HCT116 (cell line): Measurements from ENCODE around the gene OTOGL. TPM values are rescaled to one million over a fixed set of nuclear protein-coding genes. Genes with fewer than 3 reads are reported as not detected.

ENCODE experiments used
- ATAC-seq: fragments of 200-7000 bp; cut with Tn5 transposase; 2 replicates; pipeline ENCODE4 v1.9.1; 2020; ENCODE audit warnings: mild to moderate bottlenecking, moderate library complexity
- BruUV-seq: library from RNA; stranded (reverse); fragments of 400-500 nt; replicated peaks from 2 replicates; lab custom pipeline; 2021; lab: Mats Ljungman, UMichigan
- CTCF ChIA-PET: fragments of 300-600 bp; sonication (Branson Sonifier 250); formaldehyde crosslinking; loops from one replicate; lab custom pipeline; 2021; ENCODE audit warnings: antibody characterized with exemption; lab: Charles Lee
- POLR2A ChIA-PET: fragments of 300-600, 350-600 bp; sonication (Branson Sonifier 250); formaldehyde crosslinking; loops from one replicate; lab custom pipeline; 2021; ENCODE audit warnings: antibody characterized with exemption; lab: Charles Lee
- RAD21 ChIA-PET, 2 experiments: fragments of 300-600 bp; sonication (Branson Sonifier 250); formaldehyde crosslinking; loops; one replicate each; lab custom pipeline; 2023; ENCODE audit warnings: low total read pairs in 2 of 2; ENCODE audit not compliant: uncharacterized antibody in 2 of 2, unreplicated experiment in 2 of 2, low non-redundant PET in 1 of 2; lab: Charles Lee
- DNase-seq: peaks from one replicate; pipeline ENCODE4 v3.0.0-alpha.2; 2010; ENCODE audit warnings: low read depth, low spot score
- H2AFZ ChIP-seq: fragments of 200-600 bp; shearing (Covaris generic), sonication (generic); 2 replicates; pipeline ENCODE4 v1.6.1; 2017; ENCODE audit warnings: low read depth, mixed run types, mixed read lengths, antibody characterized with exemption, low read length; ENCODE audit not compliant: poor library complexity, severe bottlenecking
- H3K27ac ChIP-seq: 2 replicates; pipeline ENCODE4 v1.5.1; 2012; ENCODE audit warnings: low read depth, low read length
- H3K27me3 ChIP-seq: fragments of 200-600 bp; sonication (generic); 2 replicates; pipeline ENCODE4 v1.6.1; 2016; ENCODE audit warnings: mixed run types, low read length, mixed read lengths; ENCODE audit not compliant: insufficient read depth
- H3K36me3 ChIP-seq, 2 experiments: fragments of 200-500 bp in 1 of 2; fragments of 200-600 bp in 1 of 2; sonication (Bioruptor generic) in 1 of 2; sonication (generic) in 1 of 2; 2 replicates each; pipeline versions ENCODE4 v1.5.1 to v1.6.1; 2014 to 2016; ENCODE audit warnings: low read length in 2 of 2, inconsistent platforms in 1 of 2, mixed read lengths in 1 of 2, mixed run types in 1 of 2; ENCODE audit not compliant: insufficient read depth in 2 of 2, control insufficient read depth in 1 of 2
- H3K4me1 ChIP-seq, 2 experiments: fragments of 200-600 bp in 1 of 2; sonication (generic) in 1 of 2; 2 replicates each; pipeline versions ENCODE4 v1.5.1 to v1.6.1; 2012 to 2017; ENCODE audit warnings: low read length in 2 of 2, inconsistent platforms in 1 of 2, mild to moderate bottlenecking in 1 of 2, mixed read lengths in 1 of 2, mixed run types in 1 of 2, moderate library complexity in 1 of 2; ENCODE audit not compliant: insufficient read depth in 2 of 2, control insufficient read depth in 1 of 2
- H3K4me2 ChIP-seq: fragments of 200-600 bp; sonication (generic); 2 replicates; pipeline ENCODE4 v1.6.1; 2017; ENCODE audit warnings: mixed run types, low read length, mixed read lengths
- H3K4me3 ChIP-seq, 2 experiments: fragments of 200-600 bp in 1 of 2; sonication (generic) in 1 of 2; replicated peaks in 1 of 2; 2 replicates each; pipeline ENCODE4 v1.5.1; 2011 to 2016; ENCODE audit warnings: low read length in 2 of 2, control low read depth in 1 of 2, low read depth in 1 of 2, mild to moderate bottlenecking in 1 of 2, mixed read lengths in 1 of 2, mixed run types in 1 of 2
- H3K79me2 ChIP-seq: fragments of 200-600 bp; sonication (generic); 2 replicates; pipeline ENCODE4 v1.6.1; 2017; ENCODE audit warnings: mild to moderate bottlenecking, mixed run types, low read length, moderate library complexity, mixed read lengths; ENCODE audit not compliant: insufficient read depth
- H3K9ac ChIP-seq: fragments of 200-600 bp; sonication (generic); 2 replicates; pipeline ENCODE4 v1.6.1; 2016; ENCODE audit warnings: low read length, mixed read lengths
- H3K9me2 ChIP-seq: fragments of 200-600 bp; sonication (generic), shearing (Covaris generic); 2 replicates; pipeline ENCODE4 v1.6.1; 2017; ENCODE audit warnings: mixed run types, mild to moderate bottlenecking, moderate library complexity; ENCODE audit not compliant: insufficient read depth
- H3K9me3 ChIP-seq, 2 experiments: fragments of 200-500 bp in 1 of 2; fragments of 200-600 bp in 1 of 2; sonication (Bioruptor generic) in 1 of 2; sonication (generic) in 1 of 2; 2 replicates each; pipeline ENCODE4 v1.6.1; 2014 to 2017; ENCODE audit warnings: low read length in 2 of 2, mixed read lengths in 2 of 2, inconsistent platforms in 1 of 2, low read depth in 1 of 2, mild to moderate bottlenecking in 1 of 2, mixed run types in 1 of 2, moderate library complexity in 1 of 2; ENCODE audit not compliant: control insufficient read depth in 1 of 2, insufficient read depth in 1 of 2
- H4K20me1 ChIP-seq: fragments of 200-600 bp; sonication (generic), shearing (Covaris generic); 2 replicates; pipeline ENCODE4 v1.6.1; 2017; ENCODE audit warnings: mixed run types, mild to moderate bottlenecking, moderate library complexity; ENCODE audit not compliant: insufficient read depth
- EGR1 ChIP-seq: IDR thresholded peaks from 2 replicates; pipeline ENCODE4 v1.6.1; 2012; ENCODE audit warnings: low read depth
- ELF1 ChIP-seq: IDR thresholded peaks from 2 replicates; pipeline ENCODE4 v1.6.1; 2012; ENCODE audit warnings: low read depth, borderline replicate concordance
- POLR2A ChIP-seq: IDR thresholded peaks from 2 replicates; pipeline ENCODE4 v1.7.0; 2011; ENCODE audit warnings: borderline replicate concordance; ENCODE audit not compliant: insufficient read depth, insufficient read length; ENCODE audit errors: extremely low read depth
- POLR2AphosphoS5 ChIP-seq: IDR thresholded peaks from 2 replicates; pipeline ENCODE4 v1.6.1; 2011; ENCODE audit warnings: mild to moderate bottlenecking, low read depth, low read length, moderate library complexity
- TCF7L2 ChIP-seq: IDR thresholded peaks from 2 replicates; pipeline ENCODE4 v1.7.0; 2011; ENCODE audit warnings: borderline replicate concordance, inconsistent platforms; ENCODE audit not compliant: insufficient read depth, insufficient read length; ENCODE audit errors: extremely low read depth
- YY1 ChIP-seq: IDR thresholded peaks from 2 replicates; pipeline ENCODE4 v1.6.1; 2011; ENCODE audit warnings: low read length, low read depth, moderate library complexity, mild to moderate bottlenecking; ENCODE audit not compliant: insufficient replicate concordance; ENCODE audit errors: extremely low read depth
- ZFX ChIP-seq: fragments of 450-650 bp; IDR thresholded peaks from 2 replicates; pipeline ENCODE4 v1.6.1; 2017
- intact Hi-C: fragments of 100-400 bp; cut with micrococcal nuclease; formaldehyde crosslinking; loops from 2 replicates; pipeline ENCODE4 v1.10.0; 2022
- total RNA-seq: library from RNA; stranded (reverse); gene quantifications from one replicate; pipeline ENCODE4 v1.2.1, GENCODE V29; 2021; ENCODE audit not compliant: unreplicated experiment
- TF ChIP-seq, protein P1 (sequence below): IDR thresholded peaks from 2 replicates; pipeline ENCODE4 v1.6.1; 2012

The OTOGL gene
- total RNA-seq, 1 experiment from 2014 or later = not detected

DNA sequence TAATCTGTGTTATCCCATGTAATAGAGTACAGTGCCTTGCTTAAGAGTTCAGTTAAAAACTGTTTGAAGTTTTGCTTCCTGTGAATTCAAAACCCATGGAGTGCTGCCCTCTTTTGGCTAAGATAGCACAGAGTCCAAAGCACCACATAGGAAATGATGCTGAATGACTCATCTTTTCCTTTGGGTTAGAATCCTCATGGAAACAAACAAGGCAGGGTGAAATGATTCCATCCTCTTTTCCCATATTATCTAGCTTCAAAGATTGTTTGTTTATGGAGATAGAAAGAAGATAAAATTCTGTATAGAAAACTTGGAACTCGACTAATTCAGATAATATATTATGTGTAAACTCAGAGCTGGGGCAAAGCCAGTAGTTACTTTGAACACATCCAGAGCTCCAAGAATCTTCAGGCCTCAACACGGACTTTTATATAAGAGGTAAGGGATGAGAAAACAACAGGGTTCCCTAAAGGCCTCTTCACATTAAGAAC is 87.4 kb downstream of the OTOGL start (continued):
- TF ChIP-seq, protein P1, sequence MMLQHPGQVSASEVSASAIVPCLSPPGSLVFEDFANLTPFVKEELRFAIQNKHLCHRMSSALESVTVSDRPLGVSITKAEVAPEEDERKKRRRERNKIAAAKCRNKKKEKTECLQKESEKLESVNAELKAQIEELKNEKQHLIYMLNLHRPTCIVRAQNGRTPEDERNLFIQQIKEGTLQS = peak; percentile 78; the same call in 1 of the 2 replicates
- TF ChIP-seq EGR1 (peak; percentile 43; the same call in 1 of the 2 replicates), POLR2A (no peak)

DNA sequence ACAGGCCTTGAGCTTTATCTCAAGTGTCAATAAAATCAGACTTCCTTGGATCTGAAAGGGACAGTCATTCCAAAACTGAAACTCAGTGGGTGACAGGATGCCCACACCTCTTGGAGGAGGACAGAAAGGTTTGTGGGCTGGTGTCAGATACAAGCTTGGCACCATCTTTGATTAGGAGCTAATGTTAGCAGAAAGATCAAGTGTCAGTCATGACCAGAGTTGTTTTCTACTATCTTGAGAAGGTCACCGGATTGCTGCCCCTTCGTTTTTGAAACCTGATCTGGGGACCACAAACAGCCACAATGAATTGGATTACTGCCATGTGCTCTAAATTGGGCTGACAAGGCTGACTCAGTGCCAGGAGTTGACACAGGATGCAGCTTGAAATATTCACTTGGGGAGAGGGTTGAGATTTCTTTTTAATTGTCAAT is 88.3 kb downstream of the OTOGL start:
- no peaks in the 10 kb centered on the region for H3K9me3 ChIP-seq
- ChIA-PET POLR2A (interaction anchor here (1.4 kb wide), 1 partner anchor 9 kb away, joined by 3 read pairs; no protein-coding TSS in a partner anchor), RAD21 (no interaction called here), CTCF (interaction anchor here (1.0 to 1.9 kb wide), 8 partner anchors 11 to 1070 kb away, joined by 3 to 13 read pairs (median 4); partner anchors contain the start of gene PPP1R12A)
- no peaks in the 10 kb centered on the region for H4K20me1 ChIP-seq
- H3K9me2 ChIP-seq = no peaks in the 10 kb centered on the region
- H3K36me3 ChIP-seq = no peaks in the 10 kb centered on the region
- peaks cover 12 to 20% of the 10 kb centered on the region in 2 experiments; a peak in 3 of 4 replicates for H3K4me1 ChIP-seq
- intact Hi-C loops = loop anchor here (2.0 to 5.0 kb wide), 2 partner anchors 767 to 780 kb away; no protein-coding TSS in a partner anchor
- H3K9ac ChIP-seq = no peak overlapping the region
- BruUV-seq = no TSS peak
- TF ChIP-seq TCF7L2 (peak; percentile 78), ZFX (no peak)
- no peak for DNase-seq
- ATAC-seq = peak; percentile 48
- H2AFZ ChIP-seq = peak overlapping the region; percentile 29
- peak overlapping the region; percentile 11; the same call in 1 of the 2 replicates for H3K4me2 ChIP-seq
- H3K27me3 ChIP-seq = no peaks in the 10 kb centered on the region
- H3K79me2 ChIP-seq = no peaks in the 10 kb centered on the region
- no peak overlapping the region for H3K27ac ChIP-seq
- no peak overlapping the region for H3K4me3 ChIP-seq

DNA sequence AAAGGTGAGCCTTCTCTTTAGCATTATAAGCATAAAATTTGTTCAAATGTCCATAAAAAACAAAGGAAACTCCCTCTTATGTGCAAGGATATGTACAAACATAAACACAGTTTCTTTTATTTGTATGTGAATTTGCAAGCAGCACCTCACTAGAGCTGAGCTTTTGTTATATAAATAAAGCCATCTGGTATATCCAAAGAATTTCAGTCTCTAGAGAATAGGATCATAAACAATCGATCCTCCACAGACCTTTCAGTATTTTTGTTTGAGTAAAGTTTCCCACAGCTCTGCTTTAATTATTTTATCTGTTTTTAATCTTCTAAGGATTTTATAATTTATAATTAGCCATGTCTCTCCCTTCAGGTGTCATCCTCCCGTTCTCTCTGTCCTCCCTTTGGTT is 89.2 kb downstream of the OTOGL start:
- H3K27ac ChIP-seq = no peak overlapping the region
- H3K9ac ChIP-seq = no peak overlapping the region
- no peak for DNase-seq
- POLR2A ChIA-PET = no interaction called here
- no peaks in the 10 kb centered on the region for H4K20me1 ChIP-seq
- H3K36me3 ChIP-seq = no peaks in the 10 kb centered on the region
- H3K27me3 ChIP-seq = no peaks in the 10 kb centered on the region
- H3K4me3 ChIP-seq = no peak overlapping the region
- H2AFZ ChIP-seq = no peak overlapping the region
- TF ChIP-seq POLR2AphosphoS5 (no peak), ELF1 (no peak), EGR1 (no peak), TCF7L2 (no peak), YY1 (no peak)
- TF ChIP-seq, all 23 proteins: peak for 0
- Histone ChIP-seq H3K9me3 (no peaks in the 10 kb centered on the region), H3K4me1 (peaks cover 12 to 20% of the 10 kb centered on the region in 2 experiments; a peak in 3 of 4 replicates), H3K9me2 (no peaks in the 10 kb centered on the region), H3K4me2 (no peak overlapping the region), H3K79me2 (no peaks in the 10 kb centered on the region)
- CTCF ChIA-PET = interaction anchor here (1.3 to 1.9 kb wide), 2 partner anchors 81 to 1069 kb away, joined by 3 to 13 read pairs; no protein-coding TSS in a partner anchor
- intact Hi-C loops = loop anchor here (5.0 kb wide), 1 partner anchor 781 kb away; no protein-coding TSS in a partner anchor
- no TSS peak for BruUV-seq
- ATAC-seq = no peak
- RAD21 ChIA-PET = no interaction called here
